Stimulated activated CD8-positive, alpha-beta memory T cell treated with anti-CD3 and anti-CD28 coated beads, Interleukin-7, amount 100 ng/mL, for 48 hours (primary cell): Measurements from ENCODE around the gene KCNT1.

Experiments used
- DNase-seq, 2 donors: peaks; one replicate each; pipeline ENCODE4 v3.0.0-alpha.2; 2020; ENCODE audit warnings: low read depth in 1 of 2; ENCODE audit errors: extremely low read depth in 1 of 2

KCNT1 gene

GRCh38 chr9:135724186-135724787 is 22.3 kb downstream of the KCNT1 start:
- DNase-seq, result no peak

DNA sequence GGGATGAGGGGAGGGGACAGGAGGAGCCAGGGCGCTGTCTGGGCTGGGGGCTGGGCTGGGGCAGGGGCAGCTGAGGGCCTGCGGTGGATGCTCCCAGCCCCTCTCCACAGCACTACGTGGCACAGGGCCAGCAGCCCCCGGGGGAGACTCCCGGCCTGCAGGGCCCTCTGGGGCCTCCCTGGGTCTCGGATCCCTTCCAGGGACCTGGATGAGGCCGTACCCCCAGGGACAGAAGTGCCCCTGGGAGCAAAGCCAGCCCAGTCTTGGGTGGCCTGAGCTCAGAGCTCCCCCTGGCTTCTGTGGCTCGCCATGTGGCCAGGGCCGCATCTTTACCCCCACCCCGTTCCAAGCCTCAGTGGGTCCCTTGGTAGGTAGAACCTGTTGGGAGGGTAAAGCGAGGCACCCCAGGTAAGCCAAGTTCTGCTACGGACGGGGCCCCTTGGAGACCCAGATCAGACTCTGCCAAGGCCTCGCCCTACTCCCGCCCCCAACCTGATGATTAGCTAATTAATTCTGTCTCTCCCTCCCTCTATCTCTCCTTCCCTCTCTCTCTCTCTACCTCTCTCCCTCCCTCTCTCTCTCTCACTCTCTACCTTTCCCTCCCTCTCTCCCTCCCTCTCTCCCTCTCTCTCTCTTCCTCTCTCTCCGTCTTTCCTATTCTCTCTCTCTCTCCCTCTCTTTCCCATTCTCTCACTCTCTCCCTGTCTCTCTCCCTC is 24.3 kb downstream of the KCNT1 start:
- no peak for DNase-seq

DNA sequence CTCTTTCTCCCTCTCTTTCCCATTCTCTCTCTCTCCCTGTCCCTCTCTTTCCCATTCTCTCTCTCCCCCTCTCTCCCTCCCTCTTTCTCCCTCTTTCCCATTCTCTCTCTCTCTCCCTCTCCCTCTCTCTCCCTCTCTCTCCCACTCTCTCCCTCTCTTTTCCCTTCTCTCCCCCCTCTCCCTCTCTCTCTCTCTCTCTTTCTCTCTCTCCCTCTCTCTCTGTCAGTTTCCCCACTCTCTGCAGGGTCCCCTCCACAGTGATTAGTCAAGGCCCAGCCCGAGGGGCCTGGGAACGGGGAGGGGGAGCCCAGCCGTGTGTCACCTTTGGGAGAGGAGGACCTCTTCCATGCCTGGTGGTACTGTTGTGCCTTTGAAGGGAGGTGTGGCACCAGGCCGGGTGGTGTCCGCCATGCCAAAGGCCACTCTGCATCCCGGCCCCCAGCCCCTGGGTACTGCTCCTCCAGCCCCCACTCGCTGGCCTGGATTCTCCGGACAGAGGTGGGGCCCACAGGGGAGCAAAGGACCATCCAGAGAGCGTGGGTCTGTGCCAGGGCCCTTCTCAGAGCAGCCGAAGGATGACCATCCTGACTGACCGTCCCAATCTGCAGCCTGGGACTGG is 25.4 kb downstream of the KCNT1 start:
- DNase-seq, result no peak

DNA sequence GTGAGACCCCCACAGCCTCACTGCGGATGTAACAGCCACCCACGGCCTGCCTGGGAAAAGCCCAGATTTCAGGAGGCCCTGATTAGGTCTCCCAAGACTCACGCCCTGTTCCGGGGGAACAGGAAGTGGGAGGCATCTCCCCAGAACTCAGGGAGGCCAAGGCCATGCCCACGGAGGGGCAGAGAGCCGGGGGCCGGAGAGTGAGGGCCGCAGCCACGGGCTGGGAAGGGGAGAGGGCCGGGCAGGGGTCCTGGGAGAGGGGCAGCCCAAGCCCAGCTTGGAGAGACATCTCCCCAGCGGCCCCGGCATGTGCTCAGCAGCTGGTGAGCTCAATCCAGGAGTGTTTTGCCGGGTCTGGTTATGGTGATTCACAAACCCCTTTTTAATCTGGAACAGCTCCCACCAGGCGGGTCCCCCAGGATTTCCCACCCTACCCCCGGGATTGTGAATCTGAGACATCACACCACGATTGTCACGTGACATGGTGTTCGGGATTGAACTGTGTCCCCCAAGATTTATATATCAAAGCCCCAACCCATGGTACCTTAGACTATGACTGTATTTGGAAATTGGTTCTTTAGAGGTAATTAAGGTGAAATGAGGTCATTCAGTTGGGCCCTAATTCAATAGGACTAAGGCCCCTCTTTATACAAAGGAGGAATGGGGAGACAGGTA is 26.6 kb downstream of the KCNT1 start:
- no peak for DNase-seq

DNA sequence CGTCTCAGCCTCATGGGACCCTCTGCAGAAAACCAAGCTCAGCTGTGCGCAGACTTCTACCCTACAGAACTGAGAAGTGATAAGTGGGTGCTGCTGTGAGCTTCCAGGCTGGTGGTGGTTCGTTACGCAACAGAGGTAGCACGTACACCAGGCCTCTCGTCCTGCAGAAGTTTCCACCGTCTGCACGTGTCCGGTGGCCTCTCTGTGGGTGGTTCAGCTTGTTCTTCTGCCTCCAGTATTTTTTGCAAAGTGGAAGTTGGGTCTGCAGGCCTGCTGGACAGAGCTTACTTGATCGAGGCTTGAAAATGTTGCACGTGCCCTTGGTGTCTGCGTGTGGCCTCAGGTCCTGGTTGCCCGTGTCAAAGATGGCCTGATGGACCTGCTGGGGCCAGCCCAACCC is 27.5 kb downstream of the KCNT1 start:
- no peak for DNase-seq

DNA sequence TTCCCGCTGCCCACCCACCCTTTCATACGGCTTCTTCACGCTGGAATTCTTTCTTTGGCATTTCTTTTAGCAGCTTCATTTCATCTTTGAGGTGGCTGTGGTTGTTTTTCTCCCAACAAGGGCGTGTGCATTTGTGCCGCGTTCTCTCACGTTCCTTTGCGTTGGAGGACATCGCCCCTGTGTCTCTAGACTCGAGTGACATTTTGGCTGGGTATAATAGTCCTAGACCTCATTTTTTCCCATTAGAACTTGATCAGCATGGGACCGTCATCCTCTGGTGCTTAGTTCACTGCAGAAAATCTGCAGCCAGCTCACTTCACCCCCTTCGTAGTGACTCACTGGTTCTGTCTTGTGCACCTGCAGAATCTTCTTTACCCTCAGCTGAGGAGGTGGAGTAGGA is 29.5 kb downstream of the KCNT1 start:
- DNase-seq, result no peak

DNA sequence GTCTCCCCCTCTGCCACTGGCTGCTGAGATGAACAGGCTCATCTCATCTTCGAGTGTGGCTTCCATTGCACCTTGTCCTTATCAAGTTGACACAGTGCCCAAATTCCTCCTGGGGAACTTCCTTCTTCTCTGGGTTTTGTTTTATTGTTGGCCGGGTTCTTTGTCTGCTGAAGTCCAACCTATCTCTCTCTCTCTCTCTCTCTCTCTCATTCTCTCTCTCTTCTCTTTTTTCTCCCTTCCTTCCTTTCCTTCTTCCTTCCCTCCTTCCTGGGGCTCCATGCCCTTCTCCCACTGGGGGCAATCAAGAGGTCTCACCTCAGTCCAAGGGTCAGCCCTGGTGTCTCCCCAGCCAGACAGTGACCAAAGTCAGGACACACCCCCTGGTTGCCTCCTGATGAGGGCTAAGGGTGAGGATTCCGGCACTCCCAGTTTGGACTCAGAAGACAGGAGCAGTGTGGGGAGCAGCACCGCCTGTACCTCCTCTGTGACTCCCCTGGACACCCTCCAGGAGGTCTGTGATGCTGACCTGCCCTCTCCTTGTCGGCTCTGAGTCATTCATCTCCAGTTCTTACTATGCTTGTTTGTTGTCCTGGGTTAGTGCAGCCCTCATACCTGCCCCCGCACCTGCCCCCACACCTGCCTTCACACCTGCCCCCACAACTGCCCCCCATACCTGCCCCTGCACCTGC is 30.7 kb downstream of the KCNT1 start:
- DNase-seq, result no peak

DNA sequence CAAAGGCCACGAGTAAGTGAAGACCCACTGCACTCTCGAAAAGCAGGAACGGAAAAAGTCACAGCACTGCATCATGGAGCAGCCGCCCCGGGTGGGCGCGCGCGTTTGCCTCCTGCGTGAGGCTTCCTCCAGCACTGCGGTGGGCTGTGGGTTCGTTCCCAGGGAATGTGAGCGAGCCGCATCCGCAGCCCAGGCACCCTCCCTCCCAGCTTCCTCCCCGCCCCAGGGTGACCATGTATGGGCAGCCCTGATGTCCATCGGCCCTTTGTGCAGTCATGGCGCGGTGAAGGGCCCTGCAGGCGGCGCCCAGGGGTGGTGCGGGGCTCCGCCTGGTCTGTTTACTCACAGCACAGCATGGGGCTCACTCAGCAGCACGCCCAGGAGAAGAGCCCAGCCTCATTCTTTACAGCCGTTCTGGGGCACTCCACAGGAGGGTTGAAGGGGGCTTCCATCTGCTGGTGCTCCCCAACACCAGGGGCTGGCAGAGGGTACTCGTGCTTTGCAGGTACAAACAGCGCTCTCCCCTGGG is 32.7 kb downstream of the KCNT1 start:
- no peak for DNase-seq

DNA sequence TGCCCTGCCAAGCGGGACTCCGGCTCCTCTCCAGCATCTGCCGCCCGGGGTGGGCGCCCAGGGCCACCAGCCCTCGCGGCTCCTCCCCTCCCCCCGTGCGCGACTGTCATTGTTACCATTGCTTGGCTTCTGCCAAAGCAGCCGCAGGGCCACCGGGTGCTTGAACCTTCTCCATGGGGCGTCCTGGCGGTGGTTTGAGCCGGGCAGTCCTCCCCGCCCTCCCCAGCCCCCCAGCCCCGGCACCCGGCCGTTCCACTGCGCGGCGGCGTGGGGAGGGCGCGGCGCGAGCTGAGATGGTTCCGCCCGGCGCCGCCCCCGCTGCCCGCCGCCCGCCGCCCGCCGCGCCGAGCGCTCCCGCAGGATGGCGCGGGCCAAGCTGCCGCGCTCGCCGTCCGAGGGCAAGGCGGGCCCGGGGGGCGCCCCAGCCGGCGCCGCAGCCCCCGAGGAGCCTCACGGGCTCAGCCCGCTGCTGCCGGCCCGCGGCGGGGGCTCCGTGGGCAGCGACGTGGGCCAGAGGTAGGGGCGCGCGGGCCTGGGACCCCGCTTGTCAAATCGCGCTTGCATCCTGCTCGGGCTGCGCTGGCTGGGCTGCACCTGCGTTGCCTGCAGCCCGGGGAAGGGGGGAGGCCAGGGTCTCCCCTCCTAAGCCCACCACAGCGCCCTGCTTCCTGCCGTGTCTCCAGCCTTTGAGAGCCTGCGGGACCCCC is 34.4 kb downstream of the KCNT1 start:
- no peak for DNase-seq

GRCh38 chr9:135736979-135737839 is 35.2 kb downstream of the KCNT1 start:
- no peak for DNase-seq

DNA sequence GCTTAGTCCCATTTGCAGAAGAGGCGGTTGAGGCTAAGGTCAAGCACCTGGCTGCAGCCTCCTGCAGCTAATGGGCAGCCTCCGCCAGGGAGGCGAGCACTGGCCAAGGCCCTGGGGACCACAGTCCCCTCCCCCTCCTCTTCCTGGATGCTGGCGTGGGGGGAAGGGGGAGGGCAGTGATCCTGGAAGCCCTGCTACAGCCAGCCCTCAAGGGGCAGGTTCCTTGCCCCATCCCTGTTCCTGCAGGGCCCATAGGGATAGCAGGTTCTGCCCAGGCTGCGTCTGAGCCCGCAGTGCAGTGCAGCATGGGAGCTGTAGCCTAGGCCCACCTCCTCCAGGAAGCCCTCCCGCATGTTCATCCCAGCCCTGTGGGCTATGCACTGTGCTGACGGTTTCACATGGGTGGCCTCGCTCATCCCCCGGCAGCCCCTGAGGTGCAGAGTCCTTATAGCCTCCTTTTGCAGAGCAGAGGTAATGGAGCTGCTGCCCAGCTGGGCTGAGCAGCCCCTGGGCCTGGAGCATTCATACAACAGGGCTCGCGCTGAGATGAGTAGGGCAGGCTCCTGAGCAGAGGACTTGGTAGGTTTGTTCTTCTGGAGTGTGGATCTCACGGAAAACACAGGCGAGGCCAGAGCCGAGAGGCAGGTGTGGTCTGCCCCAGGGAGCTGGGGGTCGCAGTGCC is 36.0 kb downstream of the KCNT1 start:
- DNase-seq, result no peak

DNA sequence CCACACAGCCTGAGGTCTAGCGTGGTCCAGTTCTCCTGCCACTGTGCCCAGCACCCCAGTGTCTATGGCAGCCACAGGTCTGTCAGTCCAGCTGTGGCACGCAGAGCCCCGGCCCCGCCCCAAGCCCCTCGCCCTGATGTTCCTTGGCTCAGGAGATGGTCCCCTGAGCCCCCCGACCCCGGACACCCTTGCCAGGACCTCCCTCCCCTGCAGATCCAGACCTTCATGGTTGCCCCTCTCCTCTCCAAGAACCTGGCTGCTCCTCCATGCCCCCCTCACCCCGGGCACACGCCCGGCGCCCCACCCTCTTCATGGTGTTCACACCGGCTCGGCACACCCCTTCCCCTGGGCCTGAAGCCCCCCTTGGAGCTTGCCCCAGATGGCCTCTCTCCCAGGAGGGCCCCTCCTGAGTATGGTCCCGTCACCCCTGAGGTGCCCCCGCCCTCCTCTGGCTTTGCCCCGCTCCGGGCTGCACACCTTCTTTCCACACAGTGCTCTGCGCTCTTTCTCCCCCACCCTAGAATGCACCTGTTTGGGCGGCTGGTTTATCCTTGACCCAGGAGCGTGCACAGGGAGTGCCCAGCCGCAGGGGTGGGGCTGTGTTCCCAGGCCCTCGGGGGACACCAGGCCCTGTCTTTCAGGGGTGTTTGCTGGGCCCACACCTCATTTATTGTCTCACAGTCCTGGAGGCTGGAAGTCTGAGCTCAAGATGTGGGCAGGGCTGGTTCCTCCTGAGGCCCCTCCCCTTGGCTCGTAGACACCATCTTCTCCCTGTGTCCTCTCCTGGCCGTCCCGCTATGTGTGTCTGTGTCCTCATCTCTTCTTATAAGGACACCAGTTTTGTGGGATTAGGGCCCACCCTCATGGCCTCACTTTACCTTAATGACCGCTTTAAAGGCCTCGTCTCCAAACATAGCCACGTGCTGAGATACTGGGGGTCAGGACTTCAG is 37.6 kb downstream of the KCNT1 start:
- DNase-seq, result no peak

GRCh38 chr9:135741276-135742219 is 39.6 kb downstream of the KCNT1 start:
- DNase-seq, result no peak

- DNase-seq, result no peak
These were observed 41.0 kb downstream of the KCNT1 start for GRCh38 chr9:135743021-135743420.

DNA sequence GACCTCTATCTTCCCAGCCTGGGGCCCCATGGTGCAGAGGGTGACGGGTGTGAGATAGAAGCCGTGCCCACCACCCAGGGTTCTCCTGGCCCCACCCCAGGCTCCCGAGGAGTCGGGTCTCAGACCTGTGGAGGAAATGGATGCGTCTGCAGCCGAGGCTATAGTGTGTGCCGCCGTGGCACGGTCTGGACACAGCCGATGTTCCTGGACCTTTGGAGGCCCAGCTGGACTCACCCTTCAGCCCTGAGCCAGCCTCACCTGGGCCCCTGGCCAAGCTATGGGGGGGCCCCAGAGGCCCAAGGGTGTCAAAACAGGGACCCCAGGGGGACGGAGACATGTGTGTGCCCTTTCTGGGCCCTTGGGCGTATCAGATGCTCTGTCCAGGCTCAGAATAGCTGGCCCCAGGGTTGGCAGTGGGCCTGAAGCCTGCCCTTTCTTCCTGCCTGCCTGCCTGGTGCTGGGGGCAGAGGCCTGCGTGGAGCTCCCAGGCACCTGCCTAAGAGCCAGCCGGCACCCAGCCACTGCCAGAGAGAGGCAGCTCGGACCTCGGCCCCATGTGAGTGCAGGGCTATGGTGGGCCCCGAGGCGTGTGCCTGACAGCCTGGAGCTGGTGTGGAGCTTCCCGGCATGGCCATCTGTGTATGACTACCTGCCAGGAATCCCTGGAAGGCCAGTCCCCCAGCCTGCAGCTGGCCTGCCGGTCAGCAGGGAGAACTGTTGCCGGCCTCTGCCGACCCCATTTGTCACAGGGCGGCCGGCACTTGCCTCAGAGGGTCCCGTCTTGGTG is 41.8 kb downstream of the KCNT1 start:
- DNase-seq, result no peak
